GM23338 (cell line): ENCODE measurements around the gene YWHAB. TPM values are rescaled to one million over a fixed set of nuclear protein-coding genes. Genes with fewer than 3 reads are reported as not detected.

Source experiments
- ATAC-seq: fragments of 200-7000 bp; cut with Tn5 transposase; 3 replicates; pipeline ENCODE4 v1.9.1; 2020
- DNase-seq: peaks from one replicate; pipeline ENCODE4 v3.0.0-alpha.2; 2015; ENCODE audit warnings: low spot score
- H2AFZ ChIP-seq: fragments of 200-600 bp; sonication (generic); 2 replicates; pipeline ENCODE4 v1.8.0; 2016; ENCODE audit warnings: antibody characterized with exemption, mild to moderate bottlenecking, moderate library complexity
- H3F3A ChIP-seq: fragments of 200-600 bp; sonication (generic); replicated peaks from 2 replicates; pipeline ENCODE4 v1.8.0; 2017; ENCODE audit warnings: antibody characterized with exemption, mixed run types, low read depth
- H3K27ac ChIP-seq: fragments of 200-600 bp; sonication (generic); 2 replicates; pipeline ENCODE4 v1.6.1; 2016; ENCODE audit warnings: low read depth
- H3K27me3 ChIP-seq: fragments of 200-600 bp; sonication (generic); 2 replicates; pipeline ENCODE4 v1.8.0; 2016; ENCODE audit warnings: mild to moderate bottlenecking, mixed run types, moderate library complexity; ENCODE audit not compliant: insufficient read depth
- H3K36me3 ChIP-seq: fragments of 200-600 bp; sonication (generic); 2 replicates; pipeline ENCODE4 v1.8.0; 2016; ENCODE audit warnings: mild to moderate bottlenecking; ENCODE audit not compliant: insufficient read depth
- H3K4me1 ChIP-seq: fragments of 200-600 bp; sonication (generic); 2 replicates; pipeline ENCODE4 v1.8.0; 2016; ENCODE audit warnings: mild to moderate bottlenecking, moderate library complexity; ENCODE audit not compliant: insufficient read depth
- H3K4me2 ChIP-seq: fragments of 200-600 bp; sonication (generic); 2 replicates; pipeline ENCODE4 v1.7.1; 2017; ENCODE audit warnings: mixed run types
- H3K4me3 ChIP-seq: fragments of 200-600 bp; sonication (generic); 2 replicates; pipeline ENCODE4 v1.6.1; 2016; ENCODE audit warnings: mixed run types
- H3K79me2 ChIP-seq: fragments of 200-600 bp; sonication (generic); replicated peaks from 2 replicates; pipeline ENCODE4 v1.8.0; 2017; ENCODE audit warnings: mild to moderate bottlenecking; ENCODE audit not compliant: insufficient read depth
- H3K9me2 ChIP-seq: fragments of 200-600 bp; sonication (generic); 2 replicates; pipeline ENCODE4 v1.8.0; 2017; ENCODE audit not compliant: insufficient read depth
- H4K20me1 ChIP-seq: fragments of 200-600 bp; sonication (generic); replicated peaks from 2 replicates; pipeline ENCODE4 v1.8.0; 2017; ENCODE audit warnings: mild to moderate bottlenecking; ENCODE audit not compliant: insufficient read depth
- H3K27ac Mint-ChIP-seq: 2 replicates; pipeline ENCODE4 v1.8.0; 2020; ENCODE audit warnings: inconsistent platforms, mild to moderate bottlenecking, moderate library complexity, mixed read lengths
- H3K27me3 Mint-ChIP-seq: 3 replicates; pipeline ENCODE4 v1.8.0; 2022; ENCODE audit warnings: low read depth, mild to moderate bottlenecking, moderate library complexity, mixed read lengths, inconsistent platforms; ENCODE audit not compliant: insufficient read depth, poor library complexity
- H3K36me3 Mint-ChIP-seq: 3 replicates; pipeline ENCODE4 v1.8.0; 2021; ENCODE audit warnings: low read depth, mild to moderate bottlenecking, inconsistent platforms, moderate library complexity, mixed read lengths
- H3K4me1 Mint-ChIP-seq: 3 replicates; pipeline ENCODE4 v1.8.0; 2020; ENCODE audit warnings: mild to moderate bottlenecking, inconsistent platforms, mixed read lengths
- H3K4me3 Mint-ChIP-seq: 3 replicates; pipeline ENCODE4 v1.8.0; 2021; ENCODE audit warnings: moderate library complexity, mild to moderate bottlenecking, inconsistent platforms, mixed read lengths
- H3K9me3 Mint-ChIP-seq: 3 replicates; pipeline ENCODE4 v1.8.0; 2020; ENCODE audit warnings: moderate library complexity, mild to moderate bottlenecking, inconsistent platforms, mixed read lengths
- CREB1 ChIP-seq: fragments of 250-450 bp; sonication (Bioruptor Pico); IDR thresholded peaks from 2 replicates; pipeline ENCODE4 v1.5.0; 2020; ENCODE audit warnings: low read depth, mild to moderate bottlenecking, moderate library complexity
- EZH2 ChIP-seq: fragments of 200-600 bp; sonication (generic); IDR thresholded peaks from one replicate; pipeline ENCODE4 v1.8.0; 2017; ENCODE audit warnings: antibody characterized with exemption, mild to moderate bottlenecking, low read depth; ENCODE audit not compliant: unreplicated experiment
- EZH2phosphoT487 ChIP-seq: fragments of 200-600 bp; sonication (generic); IDR thresholded peaks from one replicate; pipeline ENCODE4 v1.8.1; 2018; ENCODE audit warnings: antibody characterized with exemption; ENCODE audit not compliant: unreplicated experiment
- JUNB ChIP-seq: IDR thresholded peaks from one replicate; pipeline ENCODE4 v1.6.1; 2016; ENCODE audit warnings: antibody characterized with exemption; ENCODE audit not compliant: unreplicated experiment
- NANOG ChIP-seq: IDR thresholded peaks from 2 replicates; pipeline ENCODE4 v1.6.1; 2016; ENCODE audit warnings: antibody characterized with exemption, borderline replicate concordance
- POLR2AphosphoS5 ChIP-seq: IDR thresholded peaks from 2 replicates; pipeline ENCODE4 v1.6.1; 2016; ENCODE audit warnings: antibody characterized with exemption, low read depth
- STAT1 ChIP-seq: IDR thresholded peaks from one replicate; pipeline ENCODE4 v1.6.1; 2016; ENCODE audit warnings: antibody characterized with exemption; ENCODE audit not compliant: unreplicated experiment
- ZNF114 ChIP-seq: fragments of 250-450 bp; sonication (Bioruptor Pico); IDR thresholded peaks from 2 replicates; pipeline ENCODE4 v1.5.0; 2020; ENCODE audit warnings: mild to moderate bottlenecking, moderate library complexity
- ZNF331 ChIP-seq: fragments of 250-450 bp; sonication (Bioruptor Pico); IDR thresholded peaks from 2 replicates; pipeline ENCODE4 v1.5.0; 2020; ENCODE audit warnings: low read depth, mild to moderate bottlenecking, moderate library complexity
- polyA plus RNA-seq: library from polyadenylated mRNA; unstranded; fragments of >200 nt; fragmentation: Nextera tagmentation; extraction: Ambion mirVana; gene quantifications from 2 replicates; pipeline ENCODE4 v1.2.1, GENCODE V29; 2016
- total RNA-seq: library from RNA; depleted of rRNA; stranded (reverse); fragments of >200 nt; shearing (Covaris generic); gene quantifications from 2 replicates; pipeline ENCODE4 v1.2.3, GENCODE V29; 2014
- TF ChIP-seq, protein P1 (sequence below): IDR thresholded peaks from one replicate; pipeline ENCODE4 v1.6.1; 2018; ENCODE audit warnings: antibody characterized with exemption; ENCODE audit not compliant: unreplicated experiment
- TF ChIP-seq, protein P2 (sequence below): IDR thresholded peaks from 2 replicates; pipeline ENCODE4 v1.6.1; 2016; ENCODE audit warnings: antibody characterized with exemption
- TF ChIP-seq, protein P3 (sequence below): fragments of 250-450 bp; sonication (Bioruptor Pico); IDR thresholded peaks from 2 replicates; pipeline ENCODE4 v1.5.0; 2020; ENCODE audit warnings: mild to moderate bottlenecking, moderate library complexity
- TF ChIP-seq, protein P4 (sequence below), 2 experiments: fragments of 200-600 bp in 1 of 2; sonication (generic) in 1 of 2; conservative IDR thresholded peaks; 2 replicates each; pipeline versions ENCODE4 v1.5.1 to v1.6.1; 2016 to 2017; ENCODE audit warnings: antibody characterized with exemption in 2 of 2, low read depth in 2 of 2, mild to moderate bottlenecking in 2 of 2, moderate library complexity in 1 of 2

The YWHAB gene
- total and polyA plus RNA-seq, 2 experiments from 2014 or later = 121 to 519 TPM

DNA sequence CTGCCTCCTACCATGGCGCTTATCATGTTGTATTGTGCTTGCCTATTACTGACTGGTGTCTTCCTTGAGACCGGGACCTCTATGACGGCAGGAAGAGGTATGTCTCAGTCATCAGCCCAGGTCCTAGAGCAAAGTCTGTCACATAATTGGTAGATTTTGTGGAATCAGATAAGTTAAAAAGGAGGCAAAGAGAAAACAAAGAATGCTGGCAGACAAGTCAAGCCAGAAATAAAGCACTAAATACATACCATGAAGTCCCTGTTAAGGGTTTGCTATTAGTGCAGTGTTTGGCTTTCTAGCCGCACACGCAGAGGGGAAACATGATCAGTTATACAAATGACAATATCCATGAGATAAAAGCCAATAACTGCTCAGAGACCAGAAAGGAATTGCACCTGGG lies 68.7 kb downstream of the YWHAB start:
- ATAC-seq = no peak
- Mint-ChIP-seq H3K36me3 (peaks cover 69% of the 10 kb centered on the region), H3K27ac (no peak overlapping the region)

More for the DNA sequence above, 68.7 kb downstream of the YWHAB start:
- Histone ChIP-seq H3K4me2 (no peak overlapping the region), H3K36me3 (peaks cover 39% of the 10 kb centered on the region), H3K4me1 (peaks cover 10% of the 10 kb centered on the region), H3K27ac (no peak overlapping the region), H2AFZ (no peak overlapping the region), H3K4me3 (no peak overlapping the region), H3K27me3 (no peaks in the 10 kb centered on the region), H3F3A (no peaks in the 10 kb centered on the region), H3K9me2 (no peaks in the 10 kb centered on the region), H4K20me1 (peaks cover 26% of the 10 kb centered on the region), H3K79me2 (peaks cover 21% of the 10 kb centered on the region)
- H3K4me3 Mint-ChIP-seq = no peak overlapping the region
- H3K9me3 Mint-ChIP-seq = no peaks in the 10 kb centered on the region
- no peak for TF ChIP-seq ZNF331 (CRISPR knock-in tag)
- no peak for TF ChIP-seq POLR2AphosphoS5
- TF ChIP-seq, protein P1, sequence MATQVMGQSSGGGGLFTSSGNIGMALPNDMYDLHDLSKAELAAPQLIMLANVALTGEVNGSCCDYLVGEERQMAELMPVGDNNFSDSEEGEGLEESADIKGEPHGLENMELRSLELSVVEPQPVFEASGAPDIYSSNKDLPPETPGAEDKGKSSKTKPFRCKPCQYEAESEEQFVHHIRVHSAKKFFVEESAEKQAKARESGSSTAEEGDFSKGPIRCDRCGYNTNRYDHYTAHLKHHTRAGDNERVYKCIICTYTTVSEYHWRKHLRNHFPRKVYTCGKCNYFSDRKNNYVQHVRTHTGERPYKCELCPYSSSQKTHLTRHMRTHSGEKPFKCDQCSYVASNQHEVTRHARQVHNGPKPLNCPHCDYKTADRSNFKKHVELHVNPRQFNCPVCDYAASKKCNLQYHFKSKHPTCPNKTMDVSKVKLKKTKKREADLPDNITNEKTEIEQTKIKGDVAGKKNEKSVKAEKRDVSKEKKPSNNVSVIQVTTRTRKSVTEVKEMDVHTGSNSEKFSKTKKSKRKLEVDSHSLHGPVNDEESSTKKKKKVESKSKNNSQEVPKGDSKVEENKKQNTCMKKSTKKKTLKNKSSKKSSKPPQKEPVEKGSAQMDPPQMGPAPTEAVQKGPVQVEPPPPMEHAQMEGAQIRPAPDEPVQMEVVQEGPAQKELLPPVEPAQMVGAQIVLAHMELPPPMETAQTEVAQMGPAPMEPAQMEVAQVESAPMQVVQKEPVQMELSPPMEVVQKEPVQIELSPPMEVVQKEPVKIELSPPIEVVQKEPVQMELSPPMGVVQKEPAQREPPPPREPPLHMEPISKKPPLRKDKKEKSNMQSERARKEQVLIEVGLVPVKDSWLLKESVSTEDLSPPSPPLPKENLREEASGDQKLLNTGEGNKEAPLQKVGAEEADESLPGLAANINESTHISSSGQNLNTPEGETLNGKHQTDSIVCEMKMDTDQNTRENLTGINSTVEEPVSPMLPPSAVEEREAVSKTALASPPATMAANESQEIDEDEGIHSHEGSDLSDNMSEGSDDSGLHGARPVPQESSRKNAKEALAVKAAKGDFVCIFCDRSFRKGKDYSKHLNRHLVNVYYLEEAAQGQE = no peak
- TF ChIP-seq, protein P2, sequence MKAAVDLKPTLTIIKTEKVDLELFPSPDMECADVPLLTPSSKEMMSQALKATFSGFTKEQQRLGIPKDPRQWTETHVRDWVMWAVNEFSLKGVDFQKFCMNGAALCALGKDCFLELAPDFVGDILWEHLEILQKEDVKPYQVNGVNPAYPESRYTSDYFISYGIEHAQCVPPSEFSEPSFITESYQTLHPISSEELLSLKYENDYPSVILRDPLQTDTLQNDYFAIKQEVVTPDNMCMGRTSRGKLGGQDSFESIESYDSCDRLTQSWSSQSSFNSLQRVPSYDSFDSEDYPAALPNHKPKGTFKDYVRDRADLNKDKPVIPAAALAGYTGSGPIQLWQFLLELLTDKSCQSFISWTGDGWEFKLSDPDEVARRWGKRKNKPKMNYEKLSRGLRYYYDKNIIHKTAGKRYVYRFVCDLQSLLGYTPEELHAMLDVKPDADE = no peak
- TF ChIP-seq JUNB = no peak
- TF ChIP-seq EZH2phosphoT487 = no peak
- TF ChIP-seq, protein P3, sequence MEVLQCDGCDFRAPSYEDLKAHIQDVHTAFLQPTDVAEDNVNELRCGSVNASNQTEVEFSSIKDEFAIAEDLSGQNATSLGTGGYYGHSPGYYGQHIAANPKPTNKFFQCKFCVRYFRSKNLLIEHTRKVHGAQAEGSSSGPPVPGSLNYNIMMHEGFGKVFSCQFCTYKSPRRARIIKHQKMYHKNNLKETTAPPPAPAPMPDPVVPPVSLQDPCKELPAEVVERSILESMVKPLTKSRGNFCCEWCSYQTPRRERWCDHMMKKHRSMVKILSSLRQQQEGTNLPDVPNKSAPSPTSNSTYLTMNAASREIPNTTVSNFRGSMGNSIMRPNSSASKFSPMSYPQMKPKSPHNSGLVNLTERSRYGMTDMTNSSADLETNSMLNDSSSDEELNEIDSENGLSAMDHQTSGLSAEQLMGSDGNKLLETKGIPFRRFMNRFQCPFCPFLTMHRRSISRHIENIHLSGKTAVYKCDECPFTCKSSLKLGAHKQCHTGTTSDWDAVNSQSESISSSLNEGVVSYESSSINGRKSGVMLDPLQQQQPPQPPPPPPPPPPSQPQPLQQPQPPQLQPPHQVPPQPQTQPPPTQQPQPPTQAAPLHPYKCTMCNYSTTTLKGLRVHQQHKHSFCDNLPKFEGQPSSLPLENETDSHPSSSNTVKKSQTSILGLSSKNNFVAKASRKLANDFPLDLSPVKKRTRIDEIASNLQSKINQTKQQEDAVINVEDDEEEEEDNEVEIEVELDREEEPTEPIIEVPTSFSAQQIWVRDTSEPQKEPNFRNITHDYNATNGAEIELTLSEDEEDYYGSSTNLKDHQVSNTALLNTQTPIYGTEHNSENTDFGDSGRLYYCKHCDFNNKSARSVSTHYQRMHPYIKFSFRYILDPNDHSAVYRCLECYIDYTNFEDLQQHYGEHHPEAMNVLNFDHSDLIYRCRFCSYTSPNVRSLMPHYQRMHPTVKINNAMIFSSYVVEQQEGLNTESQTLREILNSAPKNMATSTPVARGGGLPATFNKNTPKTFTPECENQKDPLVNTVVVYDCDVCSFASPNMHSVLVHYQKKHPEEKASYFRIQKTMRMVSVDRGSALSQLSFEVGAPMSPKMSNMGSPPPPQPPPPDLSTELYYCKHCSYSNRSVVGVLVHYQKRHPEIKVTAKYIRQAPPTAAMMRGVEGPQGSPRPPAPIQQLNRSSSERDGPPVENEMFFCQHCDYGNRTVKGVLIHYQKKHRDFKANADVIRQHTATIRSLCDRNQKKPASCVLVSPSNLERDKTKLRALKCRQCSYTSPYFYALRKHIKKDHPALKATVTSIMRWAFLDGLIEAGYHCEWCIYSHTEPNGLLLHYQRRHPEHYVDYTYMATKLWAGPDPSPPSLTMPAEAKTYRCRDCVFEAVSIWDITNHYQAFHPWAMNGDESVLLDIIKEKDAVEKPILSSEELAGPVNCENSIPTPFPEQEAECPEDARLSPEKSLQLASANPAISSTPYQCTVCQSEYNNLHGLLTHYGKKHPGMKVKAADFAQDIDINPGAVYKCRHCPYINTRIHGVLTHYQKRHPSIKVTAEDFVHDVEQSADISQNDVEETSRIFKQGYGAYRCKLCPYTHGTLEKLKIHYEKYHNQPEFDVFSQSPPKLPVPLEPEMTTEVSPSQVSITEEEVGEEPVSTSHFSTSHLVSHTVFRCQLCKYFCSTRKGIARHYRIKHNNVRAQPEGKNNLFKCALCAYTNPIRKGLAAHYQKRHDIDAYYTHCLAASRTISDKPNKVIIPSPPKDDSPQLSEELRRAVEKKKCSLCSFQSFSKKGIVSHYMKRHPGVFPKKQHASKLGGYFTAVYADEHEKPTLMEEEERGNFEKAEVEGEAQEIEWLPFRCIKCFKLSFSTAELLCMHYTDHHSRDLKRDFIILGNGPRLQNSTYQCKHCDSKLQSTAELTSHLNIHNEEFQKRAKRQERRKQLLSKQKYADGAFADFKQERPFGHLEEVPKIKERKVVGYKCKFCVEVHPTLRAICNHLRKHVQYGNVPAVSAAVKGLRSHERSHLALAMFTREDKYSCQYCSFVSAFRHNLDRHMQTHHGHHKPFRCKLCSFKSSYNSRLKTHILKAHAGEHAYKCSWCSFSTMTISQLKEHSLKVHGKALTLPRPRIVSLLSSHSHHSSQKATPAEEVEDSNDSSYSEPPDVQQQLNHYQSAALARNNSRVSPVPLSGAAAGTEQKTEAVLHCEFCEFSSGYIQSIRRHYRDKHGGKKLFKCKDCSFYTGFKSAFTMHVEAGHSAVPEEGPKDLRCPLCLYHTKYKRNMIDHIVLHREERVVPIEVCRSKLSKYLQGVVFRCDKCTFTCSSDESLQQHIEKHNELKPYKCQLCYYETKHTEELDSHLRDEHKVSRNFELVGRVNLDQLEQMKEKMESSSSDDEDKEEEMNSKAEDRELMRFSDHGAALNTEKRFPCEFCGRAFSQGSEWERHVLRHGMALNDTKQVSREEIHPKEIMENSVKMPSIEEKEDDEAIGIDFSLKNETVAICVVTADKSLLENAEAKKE = no peak
- TF ChIP-seq EZH2 = no peak
- TF ChIP-seq ZNF114 (CRISPR knock-in tag) = no peak
- TF ChIP-seq, protein P4, sequence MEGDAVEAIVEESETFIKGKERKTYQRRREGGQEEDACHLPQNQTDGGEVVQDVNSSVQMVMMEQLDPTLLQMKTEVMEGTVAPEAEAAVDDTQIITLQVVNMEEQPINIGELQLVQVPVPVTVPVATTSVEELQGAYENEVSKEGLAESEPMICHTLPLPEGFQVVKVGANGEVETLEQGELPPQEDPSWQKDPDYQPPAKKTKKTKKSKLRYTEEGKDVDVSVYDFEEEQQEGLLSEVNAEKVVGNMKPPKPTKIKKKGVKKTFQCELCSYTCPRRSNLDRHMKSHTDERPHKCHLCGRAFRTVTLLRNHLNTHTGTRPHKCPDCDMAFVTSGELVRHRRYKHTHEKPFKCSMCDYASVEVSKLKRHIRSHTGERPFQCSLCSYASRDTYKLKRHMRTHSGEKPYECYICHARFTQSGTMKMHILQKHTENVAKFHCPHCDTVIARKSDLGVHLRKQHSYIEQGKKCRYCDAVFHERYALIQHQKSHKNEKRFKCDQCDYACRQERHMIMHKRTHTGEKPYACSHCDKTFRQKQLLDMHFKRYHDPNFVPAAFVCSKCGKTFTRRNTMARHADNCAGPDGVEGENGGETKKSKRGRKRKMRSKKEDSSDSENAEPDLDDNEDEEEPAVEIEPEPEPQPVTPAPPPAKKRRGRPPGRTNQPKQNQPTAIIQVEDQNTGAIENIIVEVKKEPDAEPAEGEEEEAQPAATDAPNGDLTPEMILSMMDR (conservative IDR thresholded peaks at IDR 0.05; ENCODE audit: low read depth in 2 of 2) = no peak
- no peak for TF ChIP-seq STAT1
- no peak for TF ChIP-seq CREB1 (CRISPR knock-in tag)
- no peak for TF ChIP-seq NANOG
- peaks cover 2% of the 10 kb centered on the region for H3K27me3 Mint-ChIP-seq
- DNase-seq = no peak
- H3K4me1 Mint-ChIP-seq = peaks cover 11% of the 10 kb centered on the region
